Mesenchymal stem cell (in vitro differentiated cells and primary cell): ENCODE results near the gene CYTH2.

Experiments used
- DNase-seq: peaks from one replicate; pipeline ENCODE4 v3.0.0-alpha.2; 2013
- H2AFZ ChIP-seq: one replicate; pipeline ENCODE4 v1.6.1; 2013; ENCODE audit warnings: low read depth, mild to moderate bottlenecking, control low read depth, inconsistent platforms, low read length, moderate library complexity
- H2AK5ac ChIP-seq: 2 replicates; pipeline ENCODE4 v1.6.1; 2013; ENCODE audit warnings: low read length, moderate library complexity, mild to moderate bottlenecking, inconsistent platforms; ENCODE audit not compliant: severe bottlenecking
- H2BK120ac ChIP-seq: one replicate; pipeline ENCODE4 v1.6.1; 2013; ENCODE audit warnings: low read depth, mild to moderate bottlenecking, inconsistent platforms, low read length, moderate library complexity
- H2BK12ac ChIP-seq, 2 experiments: one replicate each; pipeline ENCODE4 v1.6.1; 2013; ENCODE audit warnings: inconsistent platforms in 2 of 2, low read length in 2 of 2, mild to moderate bottlenecking in 2 of 2, moderate library complexity in 2 of 2, control low read depth in 1 of 2
- H2BK15ac ChIP-seq: one replicate; pipeline ENCODE4 v1.6.1; 2013; ENCODE audit warnings: mild to moderate bottlenecking, low read depth, inconsistent platforms; ENCODE audit not compliant: poor library complexity, severe bottlenecking
- H2BK5ac ChIP-seq: 2 replicates; pipeline ENCODE4 v1.6.1; 2013; ENCODE audit warnings: low read depth, mild to moderate bottlenecking, low read length, control low read depth, inconsistent platforms; ENCODE audit not compliant: poor library complexity, severe bottlenecking
- H3K14ac ChIP-seq, 2 experiments: one replicate each; pipeline ENCODE4 v1.6.1; 2013; ENCODE audit warnings: inconsistent platforms in 2 of 2, low read length in 2 of 2, control low read depth in 1 of 2, mild to moderate bottlenecking in 1 of 2, moderate library complexity in 1 of 2
- H3K18ac ChIP-seq, 2 experiments: one replicate each; pipeline ENCODE4 v1.6.1; 2013; ENCODE audit warnings: inconsistent platforms in 2 of 2, low read length in 2 of 2, control low read depth in 1 of 2, low read depth in 1 of 2, mild to moderate bottlenecking in 1 of 2
- H3K23ac ChIP-seq, 2 experiments: one replicate each; pipeline ENCODE4 v1.6.1; 2013; ENCODE audit warnings: inconsistent platforms in 2 of 2, low read length in 2 of 2, mild to moderate bottlenecking in 2 of 2, moderate library complexity in 2 of 2, control low read depth in 1 of 2
- H3K27ac ChIP-seq: 2 replicates; pipeline ENCODE4 v1.5.1; 2013; ENCODE audit warnings: mild to moderate bottlenecking, moderate library complexity, low read length, control low read depth, inconsistent platforms; ENCODE audit not compliant: poor library complexity, severe bottlenecking
- H3K27me3 ChIP-seq, 2 experiments: 2 replicates each; pipeline versions ENCODE4 v1.6.1 to v1.7.0; 2013; ENCODE audit warnings: low read length in 2 of 2, mild to moderate bottlenecking in 2 of 2, moderate library complexity in 2 of 2, control low read depth in 1 of 2, inconsistent platforms in 1 of 2; ENCODE audit not compliant: control insufficient read depth in 1 of 2, insufficient read depth in 1 of 2
- H3K36me3 ChIP-seq, 2 experiments: 2 replicates each; pipeline versions ENCODE4 v1.6.1 to v1.7.0; 2013; ENCODE audit warnings: low read length in 2 of 2, control low read depth in 1 of 2, inconsistent platforms in 1 of 2, low read depth in 1 of 2, mild to moderate bottlenecking in 1 of 2; ENCODE audit not compliant: insufficient read depth in 2 of 2, control insufficient read depth in 1 of 2
- H3K4ac ChIP-seq, 2 experiments: one replicate each; pipeline ENCODE4 v1.6.1; 2013; ENCODE audit warnings: inconsistent platforms in 2 of 2, low read length in 2 of 2, mild to moderate bottlenecking in 2 of 2, moderate library complexity in 2 of 2, control low read depth in 1 of 2, low read depth in 1 of 2
- H3K4me1 ChIP-seq: 2 replicates; pipeline ENCODE4 v1.6.1; 2013; ENCODE audit warnings: low read depth, low read length, control low read depth; ENCODE audit not compliant: control insufficient read depth, insufficient read depth
- H3K4me2 ChIP-seq: 2 replicates; pipeline ENCODE4 v1.6.1; 2013; ENCODE audit warnings: low read length, mild to moderate bottlenecking, inconsistent platforms; ENCODE audit not compliant: poor library complexity, severe bottlenecking
- H3K4me3 ChIP-seq, 2 experiments: 2 replicates each; pipeline versions ENCODE4 v1.5.1 to v1.7.0; 2013; ENCODE audit warnings: low read length in 2 of 2, mild to moderate bottlenecking in 2 of 2, control low read depth in 1 of 2, low read depth in 1 of 2; ENCODE audit not compliant: insufficient read depth in 1 of 2
- H3K79me1 ChIP-seq: replicated peaks from 2 replicates; pipeline ENCODE4 v1.6.1; 2013; ENCODE audit warnings: mild to moderate bottlenecking, control low read depth, low read length, inconsistent platforms; ENCODE audit not compliant: poor library complexity, severe bottlenecking
- H3K9ac ChIP-seq: 2 replicates; pipeline ENCODE4 v1.7.0; 2013; ENCODE audit warnings: mild to moderate bottlenecking, low read length, moderate library complexity
- H3K9me3 ChIP-seq: 2 replicates; pipeline ENCODE4 v1.7.0; 2013; ENCODE audit warnings: mild to moderate bottlenecking, low read length; ENCODE audit not compliant: control insufficient read depth
- H4K8ac ChIP-seq: one replicate; pipeline ENCODE4 v1.6.1; 2013; ENCODE audit warnings: inconsistent platforms, mild to moderate bottlenecking, low read length, moderate library complexity
- H4K91ac ChIP-seq: one replicate; pipeline ENCODE4 v1.6.1; 2013; ENCODE audit warnings: mild to moderate bottlenecking, low read length, inconsistent platforms
- WGBS: methylation state at CpG from one replicate; pipeline ENCODE4 v1.1.7; 2013; ENCODE audit warnings: mixed read lengths; 5-methylcytosine and 5-hydroxymethylcytosine counted together

The CYTH2 gene

GRCh38 chr19:48433337-48433736, 35.8 kb upstream of the CYTH2 start:
- Histone ChIP-seq H2BK5ac (no peak overlapping the region), H3K23ac (no peak overlapping the region), H2BK15ac (no peak overlapping the region), H2BK120ac (no peak overlapping the region), H3K9me3 (no peaks in the 10 kb centered on the region), H4K91ac (no peak overlapping the region), H2AFZ (no peak overlapping the region), H3K4ac (no peak overlapping the region), H2BK12ac (no peak overlapping the region), H3K14ac (no peak overlapping the region), H3K36me3 (no peaks in the 10 kb centered on the region), H3K4me1 (no peaks in the 10 kb centered on the region), H3K27ac (no peak overlapping the region), H3K4me2 (no peak overlapping the region), H3K18ac (no peak overlapping the region), H4K8ac (no peak overlapping the region), H3K9ac (no peak overlapping the region), H2AK5ac (no peak overlapping the region), H3K27me3 (no peaks in the 10 kb centered on the region), H3K4me3 (no peak overlapping the region), H3K79me1 (no peaks in the 10 kb centered on the region)
- 92% methylated on average over 8 of the region's 8 CpGs for WGBS
- DNase-seq = no peak

GRCh38 chr19:48436586-48436985, 32.6 kb upstream of the CYTH2 start:
- H3K79me1 ChIP-seq = no peaks in the 10 kb centered on the region
- WGBS = 90% methylated on average over 4 of the region's 5 CpGs
- no peak for DNase-seq

GRCh38 chr19:48441360-48442050, 27.7 kb upstream of the CYTH2 start:
- Histone ChIP-seq H3K27ac (no peak overlapping the region), H3K14ac (no peak overlapping the region), H3K9ac (no peak overlapping the region), H2BK12ac (no peak overlapping the region), H3K23ac (no peak overlapping the region), H2BK15ac (no peak overlapping the region), H3K36me3 (peaks cover 0 to 10% of the 10 kb centered on the region in 2 experiments), H3K4me1 (peaks cover 13% of the 10 kb centered on the region), H2AK5ac (no peak overlapping the region), H3K4ac (no peak overlapping the region), H3K9me3 (no peaks in the 10 kb centered on the region), H3K4me3 (no peak overlapping the region), H2BK120ac (no peak overlapping the region), H3K18ac (no peak overlapping the region), H4K8ac (no peak overlapping the region), H3K79me1 (peaks cover 15% of the 10 kb centered on the region), H4K91ac (no peak overlapping the region), H2AFZ (no peak overlapping the region), H3K27me3 (no peaks in the 10 kb centered on the region), H2BK5ac (no peak overlapping the region), H3K4me2 (no peak overlapping the region)
- DNase-seq = no peak
- WGBS = 97% methylated on average over 20 of the region's 20 CpGs

More at GRCh38 chr19:48436586-48436985, 32.6 kb upstream of the CYTH2 start:
- Histone ChIP-seq H2BK12ac (no peak overlapping the region), H3K27me3 (no peaks in the 10 kb centered on the region), H2BK120ac (no peak overlapping the region), H3K36me3 (peaks cover 0 to 2% of the 10 kb centered on the region in 2 experiments), H2BK15ac (no peak overlapping the region), H3K9ac (no peak overlapping the region), H2AFZ (no peak overlapping the region), H4K91ac (no peak overlapping the region), H3K23ac (no peak overlapping the region), H3K9me3 (no peaks in the 10 kb centered on the region), H3K4me2 (no peak overlapping the region), H3K27ac (no peak overlapping the region), H4K8ac (peak overlapping the region; percentile 1), H3K18ac (no peak overlapping the region), H3K4me1 (no peaks in the 10 kb centered on the region), H2AK5ac (no peak overlapping the region), H3K4me3 (no peak overlapping the region), H3K4ac (no peak overlapping the region), H2BK5ac (no peak overlapping the region), H3K14ac (no peak overlapping the region)

GRCh38 chr19:48442116-48443035, 26.8 kb upstream of the CYTH2 start:
- WGBS = 99% methylated on average over 82 of the region's 94 CpGs
- Histone ChIP-seq H3K9ac (no peak overlapping the region), H2BK5ac (no peak overlapping the region), H3K27me3 (no peaks in the 10 kb centered on the region), H3K4ac (no peak overlapping the region), H4K8ac (no peak overlapping the region), H2AFZ (no peak overlapping the region), H2AK5ac (no peak overlapping the region), H3K4me3 (no peak overlapping the region), H3K27ac (no peak overlapping the region), H3K36me3 (peaks cover 3 to 14% of the 10 kb centered on the region in 2 experiments), H3K9me3 (no peaks in the 10 kb centered on the region), H3K14ac (no peak overlapping the region), H3K4me2 (no peak overlapping the region), H3K18ac (no peak overlapping the region), H2BK15ac (no peak overlapping the region), H4K91ac (no peak overlapping the region), H2BK120ac (no peak overlapping the region), H3K4me1 (peaks cover 17% of the 10 kb centered on the region), H3K23ac (no peak overlapping the region), H3K79me1 (peaks cover 18% of the 10 kb centered on the region), H2BK12ac (no peak overlapping the region)
- no peak for DNase-seq
